ENCODE data around the gene ATR.
"Not testable (repeated sequence)": the region's sequence is repeated elsewhere in the genome, so short reads cannot be mapped to it uniquely, and the experiment has no call there.

Gene ATR

DNA sequence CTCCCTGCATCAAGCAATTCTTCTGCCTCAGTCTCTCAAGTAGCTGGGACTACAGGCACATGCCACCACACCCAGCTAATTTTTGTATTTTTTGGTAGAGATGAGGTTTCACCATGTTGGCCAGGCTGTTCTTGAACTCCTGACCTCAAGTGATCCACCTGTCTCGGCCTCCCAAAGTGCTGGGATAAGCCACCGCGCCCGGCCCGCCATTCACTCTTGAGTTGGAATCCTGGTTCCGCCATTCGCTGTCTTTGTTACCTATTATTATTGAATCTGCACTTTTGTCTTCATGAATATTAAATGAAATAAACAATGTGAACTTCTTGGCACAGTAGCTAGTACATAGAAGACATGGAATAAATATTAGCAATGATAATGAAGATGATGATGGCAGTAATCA is 13.7 kb upstream of the ATR start:
- not testable (repeated sequence) for DNase-seq

DNA sequence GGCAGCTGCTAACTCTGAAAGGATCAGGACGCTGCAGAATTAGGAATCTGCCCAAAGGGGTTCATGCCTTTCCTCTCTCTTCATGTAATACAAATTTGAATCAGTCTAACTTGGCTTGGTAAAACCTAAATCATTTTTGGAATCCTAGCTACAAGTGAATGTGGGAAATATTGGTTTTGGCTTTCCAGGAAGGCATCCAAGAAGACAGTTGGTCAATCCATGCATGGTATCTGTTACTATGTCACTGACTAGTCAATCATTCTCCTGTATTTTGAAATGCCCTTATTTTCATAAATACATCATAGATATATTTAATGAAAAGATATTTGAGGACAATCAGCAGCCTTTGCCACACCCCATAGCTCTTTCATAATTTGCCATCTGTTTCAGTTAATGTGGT is 10.2 kb upstream of the ATR start:
- no peak for DNase-seq

DNA sequence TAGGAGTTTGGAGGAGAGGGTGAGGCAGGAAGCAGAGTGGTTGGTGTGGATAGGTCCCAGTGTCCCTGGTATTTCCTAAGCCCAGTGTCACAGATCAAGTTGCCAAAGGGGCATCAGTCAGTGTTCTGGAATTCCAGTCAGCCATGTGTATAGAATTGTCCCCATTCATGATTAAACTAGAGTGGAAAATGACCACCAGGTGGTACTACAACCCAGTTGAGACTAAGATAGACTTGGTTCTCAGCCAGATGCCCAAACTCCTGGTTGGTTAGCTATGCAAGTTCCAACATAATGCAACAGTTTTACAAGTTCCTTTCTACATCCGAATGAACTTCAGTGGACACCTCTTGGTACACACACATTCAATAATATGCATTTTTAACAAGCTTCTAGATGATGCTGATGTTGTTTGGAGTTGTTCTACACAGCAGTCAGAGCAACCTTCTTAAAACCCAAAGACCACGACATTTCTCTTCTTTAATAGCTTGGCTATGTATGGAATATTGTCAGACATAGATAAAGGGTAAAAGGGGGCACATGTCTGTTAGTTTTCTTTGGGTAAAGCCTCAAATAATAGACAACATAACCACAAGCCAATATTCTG is 8.4 kb upstream of the ATR start:
- peak; percentile 88 for DNase-seq

DNA sequence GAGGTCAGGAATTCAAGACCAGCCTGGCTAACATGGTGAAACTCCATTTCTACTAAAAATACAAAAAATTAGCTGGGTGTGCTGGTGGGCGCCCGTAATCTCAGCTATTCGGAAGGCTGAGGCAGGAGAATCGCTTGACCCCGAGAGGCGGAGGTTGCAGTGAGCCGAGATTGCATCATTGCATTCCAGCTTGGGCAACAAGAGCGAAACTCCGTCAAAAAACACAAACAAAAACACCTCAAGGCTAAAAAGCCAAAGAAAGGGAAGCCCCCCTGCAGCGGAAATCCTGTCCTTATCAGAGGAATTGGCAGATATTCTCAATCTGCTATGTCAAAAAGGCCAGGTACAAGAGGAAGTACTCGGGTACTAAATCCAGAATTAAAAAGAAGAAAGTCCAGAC is 2.5 kb upstream of the ATR start:
- DNase-seq, result not testable (repeated sequence)

DNA sequence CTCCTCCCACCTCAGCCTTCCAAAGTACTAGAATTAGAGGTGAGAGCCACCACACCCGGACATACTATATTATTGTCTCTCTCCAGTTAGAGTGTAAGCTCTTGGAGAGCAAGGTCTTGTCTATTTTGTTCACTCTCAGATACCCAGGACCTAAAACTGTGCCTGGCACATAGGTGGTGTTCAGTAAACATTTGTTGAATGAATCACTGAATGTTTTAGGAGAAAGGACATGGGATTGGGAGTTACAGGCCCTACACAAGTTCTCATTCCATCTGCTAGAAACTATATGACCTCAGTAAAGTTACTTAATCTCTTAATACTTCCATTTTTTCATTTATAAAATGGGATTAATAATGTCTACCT is 1.5 kb upstream of the ATR start:
- DNase-seq, result no peak

DNA sequence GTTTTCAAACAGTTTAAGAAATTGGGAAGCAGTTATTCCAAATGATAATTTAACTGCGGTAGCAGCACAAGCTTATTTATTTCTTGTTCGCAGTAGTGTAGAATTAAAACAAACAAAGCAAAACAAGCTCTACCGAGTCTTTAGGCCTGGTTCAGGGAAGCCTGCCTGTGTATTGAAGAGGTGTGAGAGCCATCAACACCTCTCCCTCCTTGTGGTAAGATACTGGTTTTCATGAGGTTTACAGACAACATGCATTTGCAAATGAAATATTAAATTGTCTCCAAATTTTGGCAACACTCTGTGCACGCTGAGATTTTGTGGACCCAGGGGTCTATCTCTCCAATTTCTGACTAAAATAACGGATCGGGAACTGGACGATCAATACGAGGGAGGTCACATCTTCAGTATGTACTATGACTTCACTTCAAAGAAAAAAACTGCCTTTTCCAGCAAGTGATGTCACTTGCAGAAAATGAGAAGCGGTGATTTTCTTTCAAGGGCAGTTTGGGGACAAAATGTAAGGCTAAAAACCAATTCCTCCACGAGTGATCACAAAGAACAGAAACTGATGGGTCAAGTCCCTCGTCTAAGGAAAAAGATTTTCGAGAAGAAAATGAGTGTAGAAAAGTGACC is 721 bp downstream of the ATR start:
- peak; percentile 32 for DNase-seq

DNA sequence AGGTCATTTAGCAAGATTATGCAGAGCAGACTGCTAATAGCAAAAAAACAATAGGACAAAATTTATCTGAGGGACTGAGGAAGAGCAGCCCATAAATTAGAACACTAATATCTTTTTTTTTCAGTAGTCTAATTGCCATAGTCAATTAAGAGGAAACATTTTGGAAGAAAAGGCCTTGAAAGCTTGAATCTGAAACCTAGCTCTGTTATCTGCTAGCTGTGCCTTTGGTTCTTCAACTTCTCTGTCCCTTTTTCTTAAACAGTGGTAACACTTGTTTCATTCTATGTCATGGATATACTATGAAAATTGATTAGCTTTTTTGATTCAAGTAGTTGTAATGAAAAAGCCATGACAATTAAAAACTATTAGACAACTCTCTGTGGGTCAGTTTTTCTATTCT is 1.7 kb downstream of the ATR start:
- DNase-seq, result no peak

DNA sequence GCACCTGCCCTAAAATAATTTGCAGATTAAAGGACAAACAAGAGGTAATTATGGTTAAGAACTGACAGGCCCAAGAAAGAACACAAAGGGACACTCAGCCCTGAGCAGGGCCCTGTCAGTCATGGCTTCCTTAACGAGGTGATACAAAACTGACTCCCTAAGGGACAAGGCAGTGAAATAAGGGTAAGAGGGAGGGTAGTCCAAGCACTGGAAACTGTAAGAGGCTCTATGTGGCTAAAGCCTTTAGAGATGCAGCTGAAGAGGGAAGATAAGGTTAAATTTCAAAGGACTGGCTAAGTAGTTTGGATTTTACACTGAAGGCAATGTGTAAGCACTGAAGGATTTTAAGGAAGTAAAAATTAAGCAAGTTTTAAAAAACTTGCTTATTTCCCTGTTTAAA is 3.9 kb downstream of the ATR start:
- no peak for DNase-seq

DNA sequence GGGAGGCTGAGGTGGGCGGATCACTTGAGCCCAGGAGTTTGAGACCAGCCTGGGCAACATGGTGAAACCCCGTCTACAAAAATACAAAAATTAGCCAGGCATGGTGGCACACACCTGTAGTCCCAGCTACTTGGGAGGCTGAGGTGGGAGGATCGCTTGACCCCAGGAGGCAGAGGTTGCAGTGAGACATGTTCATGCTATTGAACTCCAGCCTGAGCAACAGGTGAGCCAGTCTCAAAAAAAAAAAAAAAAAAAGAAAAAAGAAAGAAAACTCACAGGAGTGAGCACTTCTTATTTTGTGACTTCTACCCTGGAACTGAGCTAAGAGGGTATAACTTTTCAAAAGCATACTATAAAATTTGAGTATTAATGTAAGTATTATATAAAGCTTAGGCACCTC is 4.3 kb downstream of the ATR start:
- not testable (repeated sequence) for DNase-seq

DNA sequence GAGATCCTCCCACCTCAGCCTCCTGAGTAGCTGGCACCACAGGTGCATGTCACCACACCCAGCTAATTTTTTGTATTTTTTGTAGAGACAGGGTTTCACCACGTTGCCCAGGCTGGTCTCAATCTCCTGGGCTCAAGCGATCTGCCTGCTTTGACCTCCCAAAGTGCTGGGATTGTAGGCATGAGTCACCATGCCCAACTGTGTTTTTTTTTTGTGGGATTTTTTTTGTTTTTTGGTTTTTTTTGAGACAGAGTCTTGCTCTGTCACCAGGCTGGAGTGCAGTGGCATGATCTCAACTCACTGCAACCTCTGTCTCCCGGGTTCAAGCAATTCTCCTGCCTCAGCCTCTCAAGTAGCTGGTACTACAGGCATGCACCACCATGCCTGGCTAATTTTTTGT is 9.1 kb downstream of the ATR start:
- DNase-seq, result not testable (repeated sequence)

DNA sequence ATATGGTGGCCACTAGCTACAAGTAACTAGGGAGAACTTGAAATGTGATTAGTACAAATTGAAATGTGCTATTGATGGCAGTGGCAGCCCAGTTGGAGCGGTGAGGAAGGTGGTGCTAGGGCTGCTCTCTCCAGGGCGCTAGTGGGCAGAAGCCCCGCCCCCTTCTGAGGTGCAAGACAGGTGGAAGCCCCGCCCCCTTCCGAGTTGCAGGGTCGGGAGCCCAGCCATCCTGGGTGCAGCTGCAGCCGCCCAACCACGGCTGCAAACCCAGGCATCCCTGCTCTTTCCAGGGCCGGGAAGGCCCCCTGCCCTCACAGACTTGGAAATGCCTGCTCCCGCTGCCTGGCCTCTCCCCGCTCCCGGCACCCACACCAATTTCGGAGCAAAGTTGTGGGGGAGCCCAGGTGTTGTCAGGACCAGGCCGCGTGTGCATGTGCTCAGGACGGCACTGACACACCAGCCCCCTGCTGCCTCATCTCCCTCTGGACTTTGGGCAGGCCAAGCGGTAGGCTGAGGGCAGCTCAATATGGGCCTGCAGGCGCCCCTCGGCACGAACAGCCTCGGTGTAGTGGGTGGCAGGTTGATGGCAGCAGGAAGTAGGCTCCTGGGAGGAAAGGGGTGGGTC is 10.0 kb downstream of the ATR start:
- DNase-seq, result no peak

DNA sequence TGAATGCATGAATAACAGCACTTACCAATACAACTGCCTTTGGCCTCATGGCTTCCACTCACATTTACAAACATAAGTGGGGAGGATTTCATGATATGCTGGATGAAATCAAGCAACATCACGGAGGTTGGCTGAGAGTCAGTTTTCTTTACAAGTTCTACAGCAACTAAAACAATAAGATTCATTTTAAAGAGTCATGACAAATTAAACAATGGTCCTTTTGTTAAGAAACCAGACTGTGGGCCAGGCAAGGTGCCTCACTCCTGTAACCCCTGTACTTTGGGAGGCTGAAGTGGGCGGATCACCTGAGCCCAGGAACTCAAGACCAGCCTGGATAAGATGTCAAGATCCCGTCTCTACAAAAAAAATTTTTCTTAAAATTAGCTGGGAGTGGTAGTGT is 12.4 kb downstream of the ATR start:
- DNase-seq, result no peak

DNA sequence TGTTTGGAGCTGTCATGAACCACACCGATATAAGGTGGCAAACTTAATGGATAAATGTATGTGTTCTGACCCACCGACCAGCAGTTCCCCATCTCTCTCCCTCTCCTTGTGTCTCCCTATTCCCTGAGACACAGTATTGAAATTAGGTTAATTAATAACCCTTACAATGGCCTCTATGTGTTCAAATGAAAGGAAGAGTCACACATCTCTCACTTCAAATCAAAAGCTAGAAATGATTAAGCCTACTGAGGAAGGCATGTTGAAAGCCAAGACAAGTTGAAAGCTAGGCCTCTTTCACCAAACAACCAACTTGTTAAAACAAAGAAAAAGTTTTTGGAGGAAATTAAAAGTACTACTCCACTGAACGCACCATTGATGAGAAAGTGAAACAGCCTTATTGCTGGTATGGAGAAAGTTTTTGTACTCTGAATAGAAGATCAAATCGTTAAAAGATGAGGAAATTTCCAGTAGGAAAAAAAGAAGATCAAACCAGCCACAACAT is 15.0 kb downstream of the ATR start:
- DNase-seq, result no peak

DNA sequence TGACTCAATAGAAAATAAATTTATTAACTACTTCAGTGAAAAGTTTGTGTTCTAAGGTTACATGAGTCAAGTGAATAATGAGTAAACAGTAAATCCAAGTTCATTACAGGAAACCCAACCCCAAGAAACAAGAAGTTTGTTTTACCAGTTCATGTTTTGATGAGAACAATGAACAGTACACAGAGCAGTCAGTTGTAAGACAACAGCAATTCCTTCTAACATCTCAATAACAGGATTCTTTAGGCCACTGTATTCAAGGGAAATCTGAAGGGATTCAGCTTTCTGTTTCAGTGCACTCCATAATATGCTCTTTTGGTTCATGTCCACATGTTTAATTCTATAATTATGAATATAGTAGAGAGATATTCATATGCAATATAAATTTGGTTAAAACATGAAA is 18.4 kb downstream of the ATR start:
- DNase-seq, result no peak

DNA sequence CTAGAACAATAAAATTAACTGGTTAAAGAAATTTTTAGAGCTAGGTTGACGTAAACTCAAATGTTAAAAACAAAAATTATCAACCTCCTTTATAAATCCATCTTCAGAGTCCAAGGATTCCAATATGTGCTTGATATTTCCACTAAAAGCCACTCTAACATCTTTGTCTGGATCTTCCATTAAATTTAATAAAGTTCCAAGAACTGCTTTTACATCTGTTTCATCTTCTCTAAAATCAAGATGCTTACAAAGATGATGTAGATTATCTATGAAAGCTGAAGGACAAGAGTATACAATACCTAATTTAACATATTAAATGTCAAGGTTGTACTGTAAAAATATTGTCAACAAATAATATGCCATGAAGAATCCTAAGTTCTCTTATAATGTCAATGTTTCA is 24.8 kb downstream of the ATR start:
- DNase-seq, result no peak

DNA sequence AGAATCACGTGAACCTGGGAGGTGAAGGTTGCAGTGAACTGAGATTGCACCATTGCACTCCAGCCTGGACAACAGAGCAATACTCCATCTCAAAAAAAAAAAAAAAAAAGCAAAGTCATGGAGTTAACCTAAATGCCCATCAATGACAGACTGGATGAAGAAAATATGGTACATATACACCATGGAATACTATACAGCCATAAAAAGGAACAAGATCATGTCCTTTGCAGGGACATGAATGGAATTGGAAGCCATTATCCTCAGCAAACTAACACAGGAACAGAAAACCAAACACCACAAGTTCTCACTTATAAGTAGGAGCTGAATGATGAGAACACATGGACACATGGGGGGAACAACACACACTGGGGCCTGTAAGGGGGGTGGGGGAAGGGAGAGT is 26.0 kb downstream of the ATR start:
- not testable (repeated sequence) for DNase-seq

DNA sequence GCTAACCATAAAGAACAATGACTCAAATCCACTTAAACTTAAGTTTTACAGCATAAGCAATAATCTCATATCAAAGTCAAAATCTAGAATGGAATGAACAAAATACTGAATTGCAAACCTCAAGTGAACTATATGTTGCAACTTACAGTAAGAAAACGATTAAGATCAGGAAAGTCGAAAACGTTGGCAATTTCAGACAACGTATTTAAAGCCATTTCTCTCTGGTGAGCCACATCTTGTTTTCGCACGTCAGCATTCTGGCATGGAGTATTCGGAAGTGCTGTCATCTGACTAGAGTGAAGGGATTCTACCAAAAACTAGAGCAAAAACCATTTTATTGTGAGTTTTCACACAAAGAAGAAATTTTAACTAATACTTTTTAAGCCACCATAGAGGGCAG is 28.5 kb downstream of the ATR start:
- DNase-seq, result no peak

DNA sequence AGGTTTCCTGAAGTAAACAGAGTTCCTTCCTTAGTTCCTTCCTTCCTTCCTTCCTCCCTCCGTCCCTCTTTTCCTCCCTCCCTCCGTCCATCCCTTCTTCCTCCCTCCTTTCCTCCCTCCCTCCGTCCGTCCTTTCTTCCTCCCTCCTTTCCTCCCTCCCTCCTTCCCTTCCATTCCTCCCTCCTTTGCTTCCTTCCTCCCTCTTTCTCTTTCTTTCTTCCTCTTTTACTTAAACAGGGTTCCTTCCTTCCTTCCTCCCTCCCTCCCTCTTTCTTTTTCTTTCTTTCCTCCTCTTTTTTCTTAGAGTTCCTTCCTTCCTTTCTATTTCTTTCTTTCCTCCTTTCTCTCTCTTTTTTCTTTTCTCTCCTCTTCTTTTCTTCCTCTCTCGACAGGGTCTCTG is 35.2 kb downstream of the ATR start:
- DNase-seq, result no peak

DNA sequence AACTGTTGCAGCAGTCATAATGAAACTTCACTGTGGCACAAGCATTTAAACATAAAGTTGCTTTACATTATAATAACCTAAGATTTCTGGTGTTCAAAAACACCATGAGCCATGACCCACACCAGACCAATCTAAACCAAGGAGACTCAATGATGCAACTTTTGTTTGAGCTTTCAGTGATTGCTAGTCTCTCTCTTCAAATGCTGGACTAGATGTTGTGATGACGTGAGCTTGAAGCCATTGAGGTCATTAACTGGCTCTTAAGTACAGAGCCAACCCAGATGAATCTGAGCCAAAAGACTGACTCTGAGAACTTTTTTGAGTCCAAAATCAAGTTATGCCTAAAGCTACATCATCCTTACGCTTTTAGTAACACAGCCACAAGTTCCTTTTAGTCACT is 36.5 kb downstream of the ATR start:
- DNase-seq, result no peak

DNA sequence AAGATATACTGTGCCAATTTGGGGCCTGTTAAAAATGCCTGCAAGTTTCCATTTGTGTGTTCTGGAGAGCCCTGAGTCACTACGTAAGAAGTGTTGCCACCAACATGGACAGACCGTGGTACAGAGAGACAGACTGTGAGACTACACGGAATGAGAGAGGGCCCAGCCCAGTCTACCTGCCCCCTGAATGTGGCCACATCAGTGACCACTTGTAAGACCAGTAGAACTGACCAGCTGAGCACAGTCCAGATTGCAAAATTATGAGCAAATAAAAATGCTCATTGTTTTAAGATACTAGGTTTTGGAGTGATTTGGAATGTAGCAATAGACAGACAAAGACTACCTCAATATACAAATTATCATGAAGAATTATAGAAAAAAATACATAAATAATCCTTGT is 42.0 kb downstream of the ATR start:
- no peak for DNase-seq

DNA sequence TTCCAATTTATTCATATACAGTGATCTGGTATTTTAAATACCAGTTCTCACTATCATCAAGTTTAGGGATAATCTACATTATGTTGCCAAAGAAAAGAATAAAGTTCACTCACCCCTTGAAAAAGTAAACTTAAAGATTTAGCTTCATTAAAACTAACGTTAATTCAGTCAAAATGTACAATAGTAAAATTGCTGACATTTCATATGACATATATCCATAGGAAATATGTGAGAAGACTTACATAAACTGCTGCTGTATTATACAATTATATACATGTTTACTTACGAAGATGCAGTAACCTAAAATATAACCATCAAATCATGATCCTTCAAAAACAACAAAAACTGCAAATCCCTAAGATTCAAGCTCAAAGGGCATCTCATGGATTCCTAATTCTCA is 44.0 kb downstream of the ATR start:
- no peak for DNase-seq

DNA sequence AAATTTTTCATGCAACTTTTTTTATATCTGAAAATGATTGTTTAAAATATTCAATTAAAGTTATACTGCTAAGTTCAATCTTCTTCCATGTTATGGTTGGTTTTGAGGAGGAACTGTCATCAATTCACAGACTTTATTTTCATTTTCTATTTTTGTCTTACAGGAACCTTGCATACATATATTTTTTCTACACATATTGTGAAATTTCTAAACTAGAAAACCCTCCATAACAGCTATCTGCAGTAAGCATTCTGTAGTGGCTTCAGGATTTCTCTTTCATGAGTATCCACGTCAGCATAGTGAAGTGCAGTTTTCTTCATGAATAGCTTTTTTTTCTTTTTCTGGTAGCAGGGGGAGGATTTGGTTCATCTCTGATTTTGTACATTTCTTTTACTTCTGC is 48.2 kb downstream of the ATR start:
- DNase-seq, result no peak

DNA sequence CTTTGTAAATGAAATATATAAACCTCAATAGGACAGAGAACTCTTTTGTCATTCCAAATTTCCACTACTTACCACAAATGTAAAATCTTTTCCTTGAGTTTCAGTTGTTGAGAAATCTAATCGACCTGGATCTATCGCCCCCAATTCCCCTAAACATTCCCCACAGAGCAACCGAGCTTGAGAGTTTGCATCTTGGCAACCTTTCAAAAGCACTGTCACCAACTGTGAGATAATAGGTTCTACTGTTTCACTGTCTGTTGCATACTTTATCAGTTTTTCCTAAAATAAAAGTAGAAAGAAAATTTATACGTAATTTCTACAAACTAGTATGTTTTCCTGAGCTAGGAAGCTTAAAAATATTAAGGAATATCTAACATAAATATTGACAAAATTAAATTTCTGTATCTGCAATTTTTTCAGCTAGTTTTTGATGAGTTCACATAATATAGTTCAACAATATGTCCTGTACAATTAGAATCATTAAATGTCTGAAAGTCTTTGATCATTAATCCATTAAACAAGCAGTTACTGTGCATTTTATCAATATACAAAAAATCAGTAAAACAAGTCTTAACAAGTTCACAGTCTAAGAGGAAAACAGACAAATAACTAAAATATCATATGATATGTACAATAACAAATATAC is 54.5 kb downstream of the ATR start:
- no peak for DNase-seq

DNA sequence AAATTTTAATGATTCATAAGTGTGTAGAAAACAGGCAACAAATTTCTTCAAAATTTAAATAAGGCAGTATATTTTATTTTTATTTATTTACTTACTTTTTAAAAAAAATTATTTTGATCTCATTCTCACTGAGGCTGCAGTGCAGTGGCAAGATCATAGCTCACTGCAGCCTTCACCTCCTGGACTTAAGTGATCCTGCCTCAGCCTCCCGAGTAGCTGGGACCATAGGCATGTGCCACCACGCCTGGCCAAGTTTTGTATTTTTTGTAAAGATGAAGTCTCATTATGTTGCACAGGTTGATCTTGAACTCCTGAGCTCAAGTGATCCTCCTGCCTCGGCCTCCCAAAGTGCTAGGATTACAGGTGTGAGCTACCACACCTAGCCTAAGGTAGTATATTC is 69.5 kb downstream of the ATR start:
- no peak for DNase-seq
